ENCODE measurements around the gene NDUFV1.
"Not testable (repeated sequence)": the region's sequence is repeated elsewhere in the genome, so short reads cannot be mapped to it uniquely, and the experiment has no call there.

Gene NDUFV1

DNA sequence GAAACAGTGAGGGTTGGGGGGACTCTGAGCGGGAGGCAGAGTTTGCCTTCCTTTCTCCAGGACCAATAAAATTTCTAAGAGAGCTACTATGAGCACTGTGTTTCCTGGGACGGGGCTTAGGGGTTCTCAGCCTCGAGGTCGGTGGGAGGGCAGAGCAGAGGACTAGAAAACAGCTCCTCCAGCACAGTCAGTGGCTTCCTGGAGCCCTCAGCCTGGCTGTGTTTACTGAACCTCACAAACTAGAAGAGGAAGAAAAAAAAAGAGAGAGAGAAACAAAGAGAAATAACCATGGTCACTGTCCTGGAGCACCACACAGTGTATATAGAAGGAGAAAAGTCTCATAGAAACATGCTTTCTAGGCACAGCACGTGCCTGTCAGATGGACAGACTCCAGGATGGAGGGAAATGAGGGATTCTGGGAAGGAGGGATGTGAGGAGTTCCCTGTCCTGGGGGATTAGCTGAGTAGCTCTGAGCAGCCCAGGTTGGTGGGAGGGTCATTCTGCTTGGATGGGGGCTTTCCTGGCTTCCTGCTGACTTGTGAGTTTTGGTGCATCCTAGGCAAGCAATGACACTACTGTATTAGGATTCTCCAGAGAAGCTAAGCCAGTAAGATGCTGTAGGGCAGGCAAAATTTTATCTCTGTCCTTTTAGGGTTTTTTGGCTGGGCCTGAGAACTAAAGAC lies 20.0 kb upstream of the NDUFV1 start:
- DNase-seq: no peak

GRCh38 chr11:67588136-67588503 lies 18.6 kb upstream of the NDUFV1 start:
- no peak for DNase-seq

DNA sequence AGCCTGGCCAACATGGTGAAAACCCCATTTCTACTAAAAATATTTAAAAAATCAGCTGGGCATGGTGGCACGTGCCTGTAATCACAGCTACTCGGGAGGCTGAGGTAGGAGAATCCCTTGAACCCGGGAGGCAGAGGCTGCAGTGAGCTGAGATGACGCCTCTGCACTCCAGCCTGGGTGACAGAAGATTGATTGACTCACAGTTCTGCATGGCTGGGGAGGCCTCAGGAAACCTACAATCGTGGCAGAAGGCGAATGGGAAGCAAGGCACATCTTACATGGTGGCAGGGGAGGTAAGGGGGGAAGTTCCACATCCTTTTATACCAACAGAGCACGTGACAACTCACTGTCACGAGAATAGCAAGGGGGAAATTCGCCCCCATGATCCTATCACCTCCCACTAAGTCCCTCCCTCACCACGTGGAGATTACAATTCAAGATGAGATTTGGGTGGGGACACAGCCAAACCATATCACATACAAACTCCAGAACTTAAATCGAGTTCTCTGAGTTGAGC lies 17.8 kb upstream of the NDUFV1 start:
- not testable (repeated sequence) for DNase-seq

DNA sequence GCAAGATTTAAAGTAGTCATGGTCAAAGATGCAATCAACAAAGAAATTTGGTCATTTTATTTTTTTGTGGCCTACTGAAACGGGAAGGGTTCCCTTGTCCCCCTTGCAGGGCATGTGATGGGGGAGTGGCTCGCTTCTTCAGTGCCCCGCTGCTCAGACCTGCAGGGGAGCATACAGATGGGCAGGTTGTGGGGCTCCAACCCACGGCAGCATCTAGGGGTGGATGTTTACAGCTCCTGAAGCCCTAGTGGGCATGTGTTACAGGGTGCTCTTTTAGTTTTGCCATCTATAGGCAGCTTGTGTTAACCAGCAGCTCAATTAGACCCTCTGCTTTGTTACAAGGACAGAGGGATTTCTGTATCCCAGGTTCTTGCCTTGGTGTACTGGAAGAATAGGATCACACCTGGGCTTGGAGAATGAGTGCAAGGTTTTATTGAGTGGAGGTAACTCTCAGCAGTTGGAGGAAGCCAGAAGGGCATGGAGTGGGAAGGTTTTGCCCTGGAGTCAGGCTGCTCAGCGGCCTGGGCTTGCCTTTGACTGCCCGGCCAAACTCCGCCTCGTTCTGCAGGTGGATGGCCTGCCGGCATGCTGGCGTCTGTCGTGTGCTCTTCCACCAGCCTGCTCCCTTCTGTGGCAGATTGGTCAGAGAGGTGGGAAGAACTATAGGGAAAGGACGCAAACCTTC lies 13.7 kb upstream of the NDUFV1 start:
- no peak for DNase-seq

DNA sequence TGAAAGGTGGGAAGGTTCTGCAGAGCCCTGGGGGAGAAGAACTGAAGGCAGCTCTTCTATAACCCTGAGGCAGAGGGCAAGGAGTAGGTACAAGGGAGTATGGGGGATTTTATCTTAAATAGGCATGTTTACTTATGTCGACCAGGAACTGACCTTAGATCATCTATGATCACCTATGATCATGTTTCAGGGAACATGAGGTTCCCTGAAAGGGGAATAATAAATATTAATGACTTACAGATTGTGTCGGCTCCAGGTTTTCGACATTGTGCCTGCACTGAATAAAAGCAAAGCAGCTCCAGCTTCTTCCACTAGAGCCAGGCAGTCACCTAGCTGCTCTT lies 13.2 kb upstream of the NDUFV1 start:
- no peak for DNase-seq

- no peak for DNase-seq
These were observed 12.3 kb upstream of the NDUFV1 start for GRCh38 chr11:67594480-67594879.

DNA sequence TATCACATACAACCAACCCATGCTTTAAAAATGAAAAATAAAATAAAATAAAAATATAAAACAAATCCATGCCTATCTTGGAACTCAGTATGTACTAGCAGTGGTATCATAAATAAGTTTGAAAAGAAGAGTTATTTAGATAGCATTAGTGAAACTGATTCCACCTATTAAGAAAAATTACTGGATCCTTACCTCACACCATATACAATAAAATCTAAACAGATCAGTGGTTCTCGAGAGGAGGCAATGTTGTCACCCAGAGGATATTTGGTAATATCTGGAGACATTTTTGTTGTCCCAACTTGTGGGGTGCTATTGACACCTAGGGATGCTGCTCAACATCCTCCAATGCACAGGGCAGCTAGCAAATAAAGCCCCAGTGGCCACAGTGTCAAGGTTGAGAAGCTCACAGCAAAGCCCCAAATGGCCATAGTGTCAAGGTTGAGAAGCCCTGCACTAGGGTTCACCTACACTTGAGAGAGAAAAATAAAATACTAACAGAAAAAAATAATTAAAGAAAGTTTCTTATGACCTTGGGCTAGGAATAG lies 9.9 kb upstream of the NDUFV1 start:
- DNase-seq: no peak

GRCh38 chr11:67597458-67597857 lies 9.3 kb upstream of the NDUFV1 start:
- not testable (repeated sequence) for DNase-seq

DNA sequence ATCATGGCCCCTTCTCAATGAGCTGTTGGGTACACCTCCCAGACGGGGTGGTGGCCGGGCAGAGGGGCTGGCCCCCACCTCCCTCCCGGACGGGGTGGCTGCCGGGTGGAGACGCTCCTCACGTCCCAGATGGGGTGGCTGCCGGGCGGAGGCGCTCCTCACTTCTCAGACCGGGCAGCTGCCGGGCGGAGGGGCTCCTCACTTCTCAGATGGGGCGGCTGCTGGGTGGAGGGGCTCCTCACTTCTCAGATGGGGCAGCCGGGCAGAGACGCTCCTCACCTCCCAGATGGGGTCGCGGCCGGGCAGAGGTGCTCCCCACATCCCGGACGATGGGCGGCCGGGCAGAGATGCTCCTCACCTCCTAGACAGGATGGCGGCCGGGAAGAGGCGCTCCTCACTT lies 8.8 kb upstream of the NDUFV1 start:
- not testable (repeated sequence) for DNase-seq

DNA sequence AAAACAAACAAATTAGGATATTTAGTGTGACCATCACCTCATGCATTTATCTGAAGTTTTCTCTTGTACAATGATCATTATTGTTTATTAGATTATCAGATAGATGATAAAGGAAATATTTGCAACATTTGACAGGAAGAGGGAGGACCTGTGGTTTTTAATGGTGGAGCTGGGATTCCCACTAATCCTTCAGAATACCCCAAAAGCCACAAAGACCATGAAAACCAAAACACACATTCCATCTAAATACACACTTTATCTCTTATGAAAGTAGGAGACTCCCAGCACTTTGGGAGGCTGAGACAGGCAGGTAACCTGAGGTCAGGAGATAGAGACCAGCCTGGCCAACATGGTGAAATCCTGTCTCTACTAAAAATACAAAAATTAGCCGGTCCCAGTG lies 7.6 kb upstream of the NDUFV1 start:
- no peak for DNase-seq

- DNase-seq: no peak
These were observed 6.3 kb upstream of the NDUFV1 start for GRCh38 chr11:67600324-67601029.

DNA sequence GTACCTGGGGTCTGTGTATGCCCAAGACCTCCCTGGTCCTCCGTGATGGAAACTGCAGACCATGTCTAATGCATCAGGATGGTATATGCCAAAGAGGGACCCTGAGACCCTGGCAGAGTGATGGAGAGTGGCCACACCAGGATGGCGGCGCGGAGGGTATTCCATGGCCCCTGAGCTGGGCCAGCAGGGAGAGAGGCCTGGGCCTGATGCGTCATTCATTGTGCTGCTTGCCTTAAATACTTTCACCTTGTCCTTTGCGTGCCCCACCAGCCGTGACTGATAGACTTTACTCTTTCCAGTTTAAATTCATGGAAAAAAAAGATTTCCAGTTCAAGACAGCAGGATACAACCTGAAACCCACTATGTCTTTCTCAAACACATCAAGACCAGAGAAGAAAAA lies 5.6 kb upstream of the NDUFV1 start:
- no peak for DNase-seq

GRCh38 chr11:67604119-67604518 lies 2.6 kb upstream of the NDUFV1 start:
- DNase-seq: not testable (repeated sequence)

GRCh38 chr11:67604815-67605214 lies 1.9 kb upstream of the NDUFV1 start:
- no peak for DNase-seq

GRCh38 chr11:67605231-67606011 lies 1.3 kb upstream of the NDUFV1 start:
- no peak for DNase-seq

DNA sequence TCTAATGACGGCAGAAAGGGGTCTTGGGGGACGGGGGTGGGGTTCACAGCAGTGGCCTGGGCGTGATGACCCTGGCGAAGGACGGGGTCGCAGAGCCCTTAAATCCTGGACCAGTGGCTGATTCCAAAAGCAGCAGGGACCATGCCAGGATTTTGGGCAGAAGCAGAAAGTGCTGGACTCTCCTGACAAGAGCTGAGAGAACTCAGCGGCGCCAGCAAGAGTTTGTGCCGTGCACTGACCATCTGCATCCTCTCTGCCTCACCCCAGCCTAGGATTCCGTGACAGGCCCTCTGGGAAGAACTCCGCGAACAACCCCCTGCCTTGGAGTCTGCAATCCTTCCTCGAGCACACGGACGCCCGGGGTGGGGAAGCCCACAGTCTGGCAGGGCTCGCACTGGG lies 644 bp upstream of the NDUFV1 start:
- no peak for DNase-seq

- DNase-seq: no peak
These were observed 771 bp downstream of the NDUFV1 start for GRCh38 chr11:67607507-67607906.

DNA sequence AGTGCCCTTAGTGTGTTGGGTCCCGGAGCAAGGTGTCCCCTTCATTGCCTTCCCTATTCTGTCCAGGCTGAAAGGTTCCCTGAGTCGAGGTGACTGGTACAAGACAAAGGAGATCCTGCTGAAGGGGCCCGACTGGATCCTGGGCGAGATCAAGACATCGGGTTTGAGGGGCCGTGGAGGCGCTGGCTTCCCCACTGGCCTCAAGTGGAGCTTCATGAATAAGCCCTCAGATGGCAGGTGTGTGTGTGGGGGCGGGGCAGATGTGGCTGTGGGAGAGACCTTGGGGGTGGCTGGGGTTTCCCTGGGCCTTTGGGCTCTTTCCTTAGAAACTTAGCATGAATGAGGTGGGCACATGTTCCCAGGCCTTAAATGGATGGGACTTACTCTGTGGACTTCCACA lies 1.8 kb downstream of the NDUFV1 start:
- DNase-seq: no peak

- no peak for DNase-seq
These were observed 2.6 kb downstream of the NDUFV1 start for GRCh38 chr11:67609316-67609715.

- DNase-seq: no peak
These were observed 3.6 kb downstream of the NDUFV1 start for GRCh38 chr11:67610302-67610868.

DNA sequence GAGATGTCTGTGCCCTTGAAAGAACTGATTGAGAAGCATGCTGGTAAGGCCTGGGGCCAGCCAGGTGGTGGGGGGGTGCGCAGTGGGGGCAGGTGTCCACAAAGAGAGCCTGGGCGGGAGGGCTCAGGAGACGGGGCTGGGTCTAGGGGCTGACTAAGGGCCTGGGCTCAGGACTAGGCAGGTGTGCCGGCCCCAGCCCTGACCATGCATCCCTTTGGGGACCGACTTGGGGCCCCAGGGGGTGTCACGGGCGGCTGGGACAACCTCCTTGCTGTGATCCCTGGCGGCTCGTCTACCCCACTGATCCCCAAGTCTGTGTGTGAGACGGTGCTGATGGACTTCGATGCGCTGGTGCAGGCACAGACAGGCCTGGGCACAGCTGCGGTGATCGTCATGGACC lies 4.4 kb downstream of the NDUFV1 start:
- DNase-seq: no peak

DNA sequence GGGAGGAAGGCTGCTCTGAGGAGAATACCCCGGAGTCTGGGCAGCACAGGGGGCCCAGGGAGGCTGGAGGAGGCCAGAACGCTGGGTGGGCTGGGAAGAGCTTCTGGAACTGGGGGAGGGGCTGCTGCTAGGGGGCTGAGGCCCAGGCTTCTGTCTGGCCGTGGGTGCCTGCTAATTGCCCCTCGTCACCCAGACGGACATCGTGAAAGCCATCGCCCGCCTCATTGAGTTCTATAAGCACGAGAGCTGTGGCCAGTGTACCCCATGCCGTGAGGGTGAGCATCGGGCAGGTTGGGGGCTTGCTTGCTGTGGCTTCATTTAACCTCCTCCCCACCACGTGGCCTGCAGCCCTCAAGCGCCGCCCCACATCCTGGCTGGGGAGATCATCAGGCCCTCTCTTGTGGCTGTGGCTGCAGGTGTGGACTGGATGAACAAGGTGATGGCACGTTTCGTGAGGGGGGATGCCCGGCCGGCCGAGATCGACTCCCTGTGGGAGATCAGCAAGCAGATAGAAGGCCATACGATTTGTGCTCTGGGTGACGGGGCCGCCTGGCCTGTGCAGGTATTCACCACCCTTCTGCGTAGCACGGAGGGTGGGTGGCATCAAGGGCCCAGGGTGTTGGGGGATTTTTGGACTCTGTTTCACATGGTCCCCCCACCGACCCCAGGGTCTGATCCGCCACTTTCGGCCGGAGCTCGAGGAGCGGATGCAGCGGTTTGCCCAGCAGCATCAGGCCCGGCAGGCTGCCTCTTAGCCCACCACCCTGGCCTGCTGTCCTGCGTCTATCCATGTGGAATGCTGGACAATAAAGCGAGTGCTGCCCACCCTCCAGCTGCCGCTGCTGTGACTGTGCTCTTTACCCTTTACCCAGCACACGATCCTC lies 5.2 kb downstream of the NDUFV1 start:
- no peak for DNase-seq

Data from NCI-H2029 (cell line).